ENCODE measurements around the gene EHBP1. TPM values are rescaled to one million over a fixed set of nuclear protein-coding genes. Genes with fewer than 3 reads are reported as not detected.

Gene EHBP1
- total and polyA plus RNA-seq, 2 experiments from 2014 or later = 27.2 to 47.9 TPM

DNA sequence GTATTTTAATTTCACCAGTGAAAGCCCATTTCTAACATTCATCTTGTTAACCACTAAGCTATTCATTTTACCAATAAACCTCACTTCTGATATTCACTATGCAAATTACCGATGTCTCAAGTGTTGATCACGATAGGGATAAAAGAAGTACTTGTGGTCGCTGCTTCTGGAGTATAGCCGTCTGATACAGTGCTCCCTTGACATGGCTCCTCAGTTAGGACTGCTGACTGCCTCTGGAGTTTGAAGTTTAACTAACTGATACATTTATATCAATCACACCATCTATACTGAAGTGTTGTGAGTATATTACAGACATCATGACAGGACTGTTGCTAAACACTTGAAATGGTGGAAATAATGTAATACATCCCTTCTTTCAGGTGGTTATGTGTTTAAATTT lies 95.6 kb downstream of the EHBP1 start (continued):
- TF ChIP-seq, protein P1, sequence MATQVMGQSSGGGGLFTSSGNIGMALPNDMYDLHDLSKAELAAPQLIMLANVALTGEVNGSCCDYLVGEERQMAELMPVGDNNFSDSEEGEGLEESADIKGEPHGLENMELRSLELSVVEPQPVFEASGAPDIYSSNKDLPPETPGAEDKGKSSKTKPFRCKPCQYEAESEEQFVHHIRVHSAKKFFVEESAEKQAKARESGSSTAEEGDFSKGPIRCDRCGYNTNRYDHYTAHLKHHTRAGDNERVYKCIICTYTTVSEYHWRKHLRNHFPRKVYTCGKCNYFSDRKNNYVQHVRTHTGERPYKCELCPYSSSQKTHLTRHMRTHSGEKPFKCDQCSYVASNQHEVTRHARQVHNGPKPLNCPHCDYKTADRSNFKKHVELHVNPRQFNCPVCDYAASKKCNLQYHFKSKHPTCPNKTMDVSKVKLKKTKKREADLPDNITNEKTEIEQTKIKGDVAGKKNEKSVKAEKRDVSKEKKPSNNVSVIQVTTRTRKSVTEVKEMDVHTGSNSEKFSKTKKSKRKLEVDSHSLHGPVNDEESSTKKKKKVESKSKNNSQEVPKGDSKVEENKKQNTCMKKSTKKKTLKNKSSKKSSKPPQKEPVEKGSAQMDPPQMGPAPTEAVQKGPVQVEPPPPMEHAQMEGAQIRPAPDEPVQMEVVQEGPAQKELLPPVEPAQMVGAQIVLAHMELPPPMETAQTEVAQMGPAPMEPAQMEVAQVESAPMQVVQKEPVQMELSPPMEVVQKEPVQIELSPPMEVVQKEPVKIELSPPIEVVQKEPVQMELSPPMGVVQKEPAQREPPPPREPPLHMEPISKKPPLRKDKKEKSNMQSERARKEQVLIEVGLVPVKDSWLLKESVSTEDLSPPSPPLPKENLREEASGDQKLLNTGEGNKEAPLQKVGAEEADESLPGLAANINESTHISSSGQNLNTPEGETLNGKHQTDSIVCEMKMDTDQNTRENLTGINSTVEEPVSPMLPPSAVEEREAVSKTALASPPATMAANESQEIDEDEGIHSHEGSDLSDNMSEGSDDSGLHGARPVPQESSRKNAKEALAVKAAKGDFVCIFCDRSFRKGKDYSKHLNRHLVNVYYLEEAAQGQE (IDR thresholded peaks at IDR 0.05; ENCODE audit: unreplicated experiment) = no peak
- no peak for TF ChIP-seq CREB1 (CRISPR knock-in tag; IDR thresholded peaks at IDR 0.05; ENCODE audit: low read depth)
- no peak for TF ChIP-seq JUNB (IDR thresholded peaks at IDR 0.05; ENCODE audit: unreplicated experiment)

DNA sequence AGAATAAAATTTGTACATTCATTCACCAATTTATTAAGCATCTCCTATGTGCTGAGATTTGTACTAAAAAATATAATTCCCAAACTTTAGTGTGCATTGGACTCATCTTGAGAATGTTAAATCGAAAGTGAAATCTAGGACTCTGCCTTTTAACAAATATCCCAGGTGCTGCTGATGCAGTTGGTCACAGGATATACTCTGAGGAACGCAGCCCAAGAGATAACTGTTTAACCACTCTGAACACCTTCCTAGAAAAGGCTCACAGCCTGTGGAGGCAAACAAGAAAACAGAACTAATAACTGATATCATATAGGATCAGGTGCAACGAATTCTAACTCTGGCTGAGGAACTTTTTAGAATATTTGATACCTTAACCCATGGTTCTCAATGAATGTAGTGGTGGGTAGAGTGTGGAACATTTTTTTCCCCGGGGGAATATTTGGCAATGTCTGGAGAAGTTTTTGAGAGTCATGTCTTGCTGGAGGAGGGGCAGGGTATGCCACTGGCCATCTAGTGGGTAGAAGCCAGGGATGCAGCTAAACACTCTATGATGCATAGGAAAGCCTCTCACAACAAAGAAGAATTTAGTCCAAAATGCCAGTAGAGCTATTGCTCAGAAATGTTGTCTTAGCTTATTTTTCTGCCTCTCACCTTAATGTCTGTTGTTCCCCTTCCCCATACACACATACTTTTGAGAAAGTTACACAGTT lies 96.5 kb downstream of the EHBP1 start:
- TF ChIP-seq STAT1 (IDR thresholded peaks at IDR 0.05; ENCODE audit: unreplicated experiment) = no peak
- TF ChIP-seq, protein P2, sequence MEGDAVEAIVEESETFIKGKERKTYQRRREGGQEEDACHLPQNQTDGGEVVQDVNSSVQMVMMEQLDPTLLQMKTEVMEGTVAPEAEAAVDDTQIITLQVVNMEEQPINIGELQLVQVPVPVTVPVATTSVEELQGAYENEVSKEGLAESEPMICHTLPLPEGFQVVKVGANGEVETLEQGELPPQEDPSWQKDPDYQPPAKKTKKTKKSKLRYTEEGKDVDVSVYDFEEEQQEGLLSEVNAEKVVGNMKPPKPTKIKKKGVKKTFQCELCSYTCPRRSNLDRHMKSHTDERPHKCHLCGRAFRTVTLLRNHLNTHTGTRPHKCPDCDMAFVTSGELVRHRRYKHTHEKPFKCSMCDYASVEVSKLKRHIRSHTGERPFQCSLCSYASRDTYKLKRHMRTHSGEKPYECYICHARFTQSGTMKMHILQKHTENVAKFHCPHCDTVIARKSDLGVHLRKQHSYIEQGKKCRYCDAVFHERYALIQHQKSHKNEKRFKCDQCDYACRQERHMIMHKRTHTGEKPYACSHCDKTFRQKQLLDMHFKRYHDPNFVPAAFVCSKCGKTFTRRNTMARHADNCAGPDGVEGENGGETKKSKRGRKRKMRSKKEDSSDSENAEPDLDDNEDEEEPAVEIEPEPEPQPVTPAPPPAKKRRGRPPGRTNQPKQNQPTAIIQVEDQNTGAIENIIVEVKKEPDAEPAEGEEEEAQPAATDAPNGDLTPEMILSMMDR (conservative IDR thresholded peaks at IDR 0.05; ENCODE audit: low read depth in 2 of 2) = peak; percentile 15 to 31; a peak in 3 of 4 replicates
- no peaks in the 10 kb centered on the region for H4K20me1 ChIP-seq (replicated peaks; ENCODE audit: insufficient read depth)
- no peak overlapping the region for H3K27ac ChIP-seq (ENCODE audit: low read depth)
- H3K9me2 ChIP-seq (ENCODE audit: insufficient read depth) = no peaks in the 10 kb centered on the region
- ATAC-seq (peak; percentile 71), DNase-seq (ENCODE audit: low spot score) (peak; percentile 56)
- Mint-ChIP-seq H3K4me1 (peaks cover 4% of the 10 kb centered on the region; the same call in 2 of the 3 replicates), H3K27me3 (ENCODE audit: insufficient read depth, low read depth, poor library complexity) (peaks cover 1% of the 10 kb centered on the region), H3K9me3 (no peaks in the 10 kb centered on the region; the same call in 2 of the 3 replicates), H3K36me3 (ENCODE audit: low read depth) (peaks cover 14% of the 10 kb centered on the region; the same call in 2 of the 3 replicates), H3K27ac (peak overlapping the region; percentile 49; the same call in 1 of the 2 replicates), H3K4me3 (no peak overlapping the region)
- H3K4me2 ChIP-seq = no peak overlapping the region
- H3K4me1 ChIP-seq (ENCODE audit: insufficient read depth) = no peaks in the 10 kb centered on the region
- no peaks in the 10 kb centered on the region for H3K79me2 ChIP-seq (replicated peaks; ENCODE audit: insufficient read depth)
- no peaks in the 10 kb centered on the region for H3F3A ChIP-seq (replicated peaks; ENCODE audit: low read depth)
- no peaks in the 10 kb centered on the region for H3K36me3 ChIP-seq (ENCODE audit: insufficient read depth)
- H2AFZ ChIP-seq = no peak overlapping the region
- H3K27me3 ChIP-seq (ENCODE audit: insufficient read depth) = no peaks in the 10 kb centered on the region
- H3K4me3 ChIP-seq = no peak overlapping the region

DNA sequence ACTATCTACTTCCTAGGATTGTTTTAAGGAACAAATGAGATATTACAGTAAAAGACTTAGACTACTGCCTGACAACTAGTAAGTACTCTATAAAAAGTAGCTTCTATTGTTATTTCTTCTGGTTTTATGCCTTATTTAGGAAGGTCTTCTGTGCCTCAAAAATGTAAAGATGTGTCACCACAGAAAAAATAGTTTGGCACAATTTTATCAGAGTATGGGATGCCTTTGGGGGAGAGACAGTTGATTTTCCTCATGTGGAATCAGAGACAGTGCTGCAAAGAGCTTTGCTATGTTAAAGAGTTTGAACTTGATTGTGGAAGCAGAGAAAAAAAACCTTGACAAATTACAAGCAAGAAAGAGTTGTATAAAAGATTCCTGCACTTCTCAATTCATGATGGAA lies 98.4 kb downstream of the EHBP1 start:
- no peak overlapping the region for H3K4me3 Mint-ChIP-seq
- Histone ChIP-seq H3K4me3 (no peak overlapping the region), H3K4me1 (ENCODE audit: insufficient read depth) (no peaks in the 10 kb centered on the region), H3K4me2 (no peak overlapping the region), H3K27me3 (ENCODE audit: insufficient read depth) (no peaks in the 10 kb centered on the region), H3K27ac (ENCODE audit: low read depth) (no peak overlapping the region), H2AFZ (no peak overlapping the region), H4K20me1 (replicated peaks; ENCODE audit: insufficient read depth) (no peaks in the 10 kb centered on the region; the same call in 1 of the 2 replicates), H3K9me2 (ENCODE audit: insufficient read depth) (no peaks in the 10 kb centered on the region), H3K36me3 (ENCODE audit: insufficient read depth) (no peaks in the 10 kb centered on the region), H3K79me2 (replicated peaks; ENCODE audit: insufficient read depth) (0 out of 2 replicates have a peak, but pooled peaks cover 10% of the 10 kb centered on the region), H3F3A (replicated peaks; ENCODE audit: low read depth) (no peaks in the 10 kb centered on the region)
- H3K9me3 Mint-ChIP-seq = no peaks in the 10 kb centered on the region; the same call in 2 of the 3 replicates
- ATAC-seq (no peak), DNase-seq (ENCODE audit: low spot score) (no peak)
- H3K4me1 Mint-ChIP-seq = peaks cover 4% of the 10 kb centered on the region; the same call in 2 of the 3 replicates
- no peak overlapping the region for H3K27ac Mint-ChIP-seq
- peaks cover 20% of the 10 kb centered on the region; the same call in 2 of the 3 replicates for H3K36me3 Mint-ChIP-seq (ENCODE audit: low read depth)
- peaks cover 1% of the 10 kb centered on the region for H3K27me3 Mint-ChIP-seq (ENCODE audit: insufficient read depth, low read depth, poor library complexity)
- TF ChIP-seq ZNF114 (CRISPR knock-in tag; IDR thresholded peaks at IDR 0.05) (no peak), ZNF331 (CRISPR knock-in tag; IDR thresholded peaks at IDR 0.05; ENCODE audit: low read depth) (no peak), CREB1 (CRISPR knock-in tag; IDR thresholded peaks at IDR 0.05; ENCODE audit: low read depth) (no peak), EZH2 (IDR thresholded peaks at IDR 0.05; ENCODE audit: low read depth, unreplicated experiment) (no peak)

All from GM23338 (cell line).